Measurements from ENCODE around the gene OTOA.
A peak's percentile ranks its signal among the peaks of the same experiment; 100 is the strongest.
"Not testable (repeated sequence)": the region's sequence is repeated elsewhere in the genome, so short reads cannot be mapped to it uniquely, and the experiment has no call there.

OTOA gene

DNA sequence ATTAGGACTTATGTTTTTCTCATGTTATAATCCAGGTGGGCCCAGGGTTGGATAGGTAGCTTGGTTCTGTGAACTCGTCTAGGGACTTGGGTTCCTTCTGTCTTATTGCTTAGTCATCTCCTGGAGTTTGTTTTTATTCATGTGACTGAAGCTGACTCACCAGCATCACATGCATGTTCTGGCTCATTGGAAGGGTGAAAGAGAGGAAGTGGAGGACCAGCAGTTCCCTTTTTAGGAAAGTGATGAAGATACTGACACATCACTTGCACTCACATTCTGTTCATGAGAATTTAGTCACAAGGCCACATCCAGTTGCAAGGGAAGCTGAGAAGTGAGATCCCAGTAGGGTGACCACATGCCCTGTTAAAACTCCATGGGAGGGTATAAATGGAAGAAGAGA is 126.7 kb downstream of the OTOA start:
- H3K4me3 ChIP-seq, H3K27ac ChIP-seq: not testable (repeated sequence)

DNA sequence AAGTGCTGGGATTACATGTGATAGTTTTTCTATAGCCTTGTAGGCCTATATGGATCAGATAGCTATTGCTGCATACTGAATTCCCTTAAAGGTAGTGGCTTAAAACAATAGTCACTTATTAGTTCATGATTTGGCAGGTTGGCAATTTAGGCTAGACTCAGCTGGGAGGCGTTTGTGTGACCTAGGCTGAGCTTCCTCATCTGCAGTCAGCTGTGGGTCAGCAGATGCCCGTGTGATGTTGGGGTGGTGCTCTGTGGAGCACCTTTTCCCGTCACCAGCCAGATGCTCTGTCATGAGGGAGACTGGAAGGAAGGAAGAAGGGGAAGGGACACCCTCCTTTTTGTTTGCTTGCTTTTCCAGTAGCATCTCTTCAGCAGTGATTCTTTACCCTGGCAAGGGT is 129.5 kb downstream of the OTOA start:
- not testable (repeated sequence) for H3K4me3 ChIP-seq, H3K27ac ChIP-seq

DNA sequence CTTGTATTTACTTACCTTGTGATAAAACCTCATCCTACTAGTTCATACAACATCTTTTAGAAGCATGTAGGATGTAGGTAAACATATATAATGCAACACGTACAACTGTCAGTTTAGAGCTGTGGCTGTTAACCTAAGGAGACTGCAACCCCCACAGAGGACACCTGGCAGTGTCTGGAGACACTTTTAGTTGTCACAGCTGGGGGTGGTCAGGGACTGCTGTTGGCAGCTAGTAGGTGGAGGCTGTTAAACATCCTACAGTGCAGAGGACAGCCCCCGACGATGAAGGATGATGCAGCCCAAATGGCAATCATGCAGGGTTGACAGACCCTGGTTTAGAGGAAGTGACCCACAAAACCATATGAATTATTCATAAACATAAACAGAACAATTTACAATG is 134.8 kb downstream of the OTOA start:
- not testable (repeated sequence) for H3K27ac ChIP-seq

DNA sequence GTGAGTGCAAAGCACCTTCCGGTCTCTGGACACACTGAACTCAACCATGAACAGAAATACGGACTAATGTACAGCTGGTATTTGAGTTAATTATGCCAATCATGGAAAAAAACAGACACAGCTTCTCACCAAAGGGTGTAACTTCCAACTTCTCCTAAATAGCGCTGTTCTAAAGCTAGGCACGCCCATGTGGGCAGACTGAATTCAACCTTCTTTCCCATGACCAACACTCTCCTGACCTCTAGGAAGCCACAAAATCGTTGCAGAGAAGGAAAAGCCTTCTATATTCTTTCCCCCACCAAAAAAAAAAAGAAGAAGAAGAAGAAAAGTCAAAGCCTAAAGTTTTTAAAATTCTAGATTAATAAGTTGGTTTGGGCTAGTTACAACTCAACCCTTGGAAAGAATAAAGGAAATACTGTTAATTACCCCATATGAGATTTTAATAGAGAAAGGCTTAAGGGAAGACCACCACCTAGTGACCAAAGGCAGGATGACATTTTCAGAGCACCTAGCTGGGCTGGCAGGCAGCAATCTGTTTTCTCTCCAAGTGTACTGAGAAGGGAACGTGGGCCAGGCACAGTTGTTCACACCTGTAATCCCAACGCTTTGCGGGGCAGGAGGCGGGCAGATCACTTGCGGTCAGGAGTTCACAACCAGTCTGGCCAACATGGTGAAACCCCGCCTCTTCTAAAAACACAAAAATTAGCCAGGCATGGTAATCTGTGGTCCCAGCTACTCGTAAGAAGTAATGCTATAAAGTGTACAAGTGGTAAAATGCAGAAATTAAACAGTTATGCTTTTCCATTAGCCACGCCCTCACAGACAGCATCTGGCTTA is 138.0 kb downstream of the OTOA start:
- H3K4me3 ChIP-seq = not testable (repeated sequence)
- H3K27ac ChIP-seq = peak overlapping the region in 1 of 21 experiments; percentile 31

More for the DNA sequence above, 134.8 kb downstream of the OTOA start:
- H3K4me3 ChIP-seq = not testable (repeated sequence)

DNA sequence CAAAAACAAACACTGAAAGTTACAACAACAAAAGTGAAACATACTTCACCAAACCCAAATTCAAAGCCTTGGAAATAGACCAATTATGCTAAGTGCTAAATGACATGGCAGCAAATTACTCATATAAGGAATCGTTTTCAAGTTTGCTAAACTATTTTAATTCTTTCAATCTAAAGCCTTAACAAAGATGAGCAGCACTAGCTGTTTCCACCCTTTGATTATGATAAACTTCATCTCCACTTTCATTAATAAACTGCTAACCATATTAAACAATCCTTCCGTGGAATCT is 138.6 kb downstream of the OTOA start:
- H3K4me3 ChIP-seq = not testable (repeated sequence)
- H3K27ac ChIP-seq = peak overlapping the region in 1 of 21 experiments; percentile 31
